PC-3 (cell line): ENCODE data around the gene CTNND2. TPM values are rescaled to one million over a fixed set of nuclear protein-coding genes. Genes with fewer than 3 reads are reported as not detected.

Source experiments
- ATAC-seq: fragments of 200-7000 bp; cut with Tn5 transposase; 2 replicates; pipeline ENCODE4 v1.9.1; 2020; ENCODE audit warnings: mild to moderate bottlenecking, moderate library complexity
- BruUV-seq: library from RNA; stranded (reverse); fragments of 400-500 nt; replicated peaks from 2 replicates; lab custom pipeline; 2021; lab: Mats Ljungman, UMichigan
- CTCF ChIA-PET: fragments of 300-600 bp; sonication (Branson Sonifier 250); formaldehyde crosslinking; loops from one replicate; lab custom pipeline; 2022; ENCODE audit warnings: antibody characterized with exemption; lab: Charles Lee
- POLR2A ChIA-PET: fragments of 300-600 bp; sonication (Branson Sonifier 250); formaldehyde crosslinking; loops from one replicate; lab custom pipeline; 2022; ENCODE audit warnings: antibody characterized with exemption; ENCODE audit not compliant: unreplicated experiment; lab: Charles Lee
- DNase-seq: peaks from one replicate; pipeline ENCODE4 v3.0.0-alpha.2; 2015
- H2AFZ ChIP-seq: fragments of 300-600 bp; sonication (generic); 2 replicates; pipeline ENCODE4 v1.6.0; 2016; ENCODE audit warnings: antibody characterized with exemption, low read length
- H3F3A ChIP-seq: fragments of 300-600 bp; sonication (generic); one replicate; pipeline ENCODE4 v1.6.0; 2017; ENCODE audit warnings: antibody characterized with exemption, low read length, control low read depth, mild to moderate bottlenecking; ENCODE audit not compliant: unreplicated experiment
- H3K27ac ChIP-seq: fragments of 300-600 bp; sonication (generic); 2 replicates; pipeline ENCODE4 v1.5.1; 2016; ENCODE audit warnings: mild to moderate bottlenecking, low read length
- H3K27me3 ChIP-seq: fragments of 300-600 bp; sonication (generic); 2 replicates; pipeline ENCODE4 v1.6.1; 2016; ENCODE audit warnings: low read length, mixed read lengths
- H3K36me3 ChIP-seq: fragments of 300-600 bp; sonication (generic); 2 replicates; pipeline ENCODE4 v1.6.1; 2016; ENCODE audit warnings: low read depth, mixed run types, low read length, mixed read lengths
- H3K4me1 ChIP-seq: fragments of 300-600 bp; sonication (generic); 2 replicates; pipeline ENCODE4 v1.5.1; 2016; ENCODE audit warnings: low read length; ENCODE audit not compliant: insufficient read depth
- H3K4me2 ChIP-seq: fragments of 300-600 bp; sonication (generic); 2 replicates; pipeline ENCODE4 v1.6.0; 2016; ENCODE audit warnings: low read length
- H3K4me3 ChIP-seq: fragments of 300-600 bp; sonication (generic); 2 replicates; pipeline ENCODE4 v1.5.1; 2016; ENCODE audit warnings: mild to moderate bottlenecking, low read length, mixed read lengths
- H3K79me2 ChIP-seq: fragments of 300-600 bp; sonication (generic); 2 replicates; pipeline ENCODE4 v1.6.1; 2017; ENCODE audit warnings: low read length, mixed read lengths
- H3K9ac ChIP-seq: fragments of 300-600 bp; sonication (generic); 2 replicates; pipeline ENCODE4 v1.6.0; 2016; ENCODE audit warnings: mild to moderate bottlenecking, low read length
- H3K9me2 ChIP-seq: fragments of 300-600 bp; sonication (generic); replicated peaks from 2 replicates; pipeline ENCODE4 v1.6.1; 2016; ENCODE audit warnings: mixed run types, low read length, mixed read lengths
- H3K9me3 ChIP-seq: fragments of 300-600 bp; sonication (generic); 2 replicates; pipeline ENCODE4 v1.6.1; 2016; ENCODE audit warnings: low read length, mixed read lengths
- H4K20me1 ChIP-seq: fragments of 300-600 bp; sonication (generic); 2 replicates; pipeline ENCODE4 v1.6.1; 2016; ENCODE audit warnings: low read length, mixed read lengths
- CTCF ChIP-seq: fragments of 300-600 bp; sonication (generic); conservative IDR thresholded peaks from 2 replicates; pipeline ENCODE4 v1.5.1; 2017; ENCODE audit warnings: antibody characterized with exemption, low read depth, mild to moderate bottlenecking, low read length
- EZH2 ChIP-seq: fragments of 300-600 bp; sonication (generic); IDR thresholded peaks from one replicate; pipeline ENCODE4 v1.6.1; 2017; ENCODE audit warnings: antibody characterized with exemption, mild to moderate bottlenecking, low read length; ENCODE audit not compliant: unreplicated experiment
- EZH2phosphoT487 ChIP-seq: fragments of 300-600 bp; sonication (generic); IDR thresholded peaks from 2 replicates; pipeline ENCODE4 v1.6.1; 2018; ENCODE audit warnings: mild to moderate bottlenecking, antibody characterized with exemption, low read length, borderline replicate concordance
- intact Hi-C: fragments of 100-400 bp; cut with micrococcal nuclease; formaldehyde crosslinking; loops from 2 replicates; pipeline ENCODE4 v1.9.0; 2023
- total RNA-seq: library from RNA; depleted of rRNA; stranded (reverse); fragments of >200 nt; gene quantifications from 2 replicates; pipeline ENCODE4 v1.2.3, GENCODE V29; 2014

CTNND2 gene
- total RNA-seq, 1 experiment from 2014 or later: 1.8 TPM

- no peaks in the 10 kb centered on the region for H3K27me3 ChIP-seq
- H3K4me3 ChIP-seq: no peak overlapping the region
- H3K79me2 ChIP-seq: no peaks in the 10 kb centered on the region
- ChIA-PET CTCF (no interaction called here), POLR2A (no interaction called here)
- peaks cover 16% of the 10 kb centered on the region for H3K4me1 ChIP-seq
- TF ChIP-seq EZH2phosphoT487 (no peak), EZH2 (no peak)
- H3F3A ChIP-seq: no peaks in the 10 kb centered on the region
- no TSS peak for BruUV-seq
- H3K27ac ChIP-seq: no peak overlapping the region
- H3K9me3 ChIP-seq: no peaks in the 10 kb centered on the region
- no peak overlapping the region for H3K9ac ChIP-seq
- H3K9me2 ChIP-seq: no peaks in the 10 kb centered on the region
- ATAC-seq (no peak), DNase-seq (no peak)
- no peaks in the 10 kb centered on the region for H4K20me1 ChIP-seq
- H2AFZ ChIP-seq: no peak overlapping the region
- intact Hi-C loops: loop anchor here (5.0 to 10.0 kb wide), 2 partner anchors 183 to 351 kb away; no protein-coding TSS in a partner anchor
- H3K36me3 ChIP-seq: no peaks in the 10 kb centered on the region
- no peak overlapping the region for H3K4me2 ChIP-seq
Measured at GRCh38 chr5:11045411-11045810, 858.8 kb downstream of the CTNND2 start.

GRCh38 chr5:11044581-11044980 is 859.7 kb downstream of the CTNND2 start:
- no peak overlapping the region for H2AFZ ChIP-seq
- H3K9ac ChIP-seq: no peak overlapping the region
- H3K79me2 ChIP-seq: no peaks in the 10 kb centered on the region
- H3K4me1 ChIP-seq: peaks cover 8% of the 10 kb centered on the region; the same call in 1 of the 2 replicates
- H3K9me3 ChIP-seq: no peaks in the 10 kb centered on the region
- ChIA-PET POLR2A (no interaction called here), CTCF (no interaction called here)
- ATAC-seq: no peak
- H3F3A ChIP-seq: no peaks in the 10 kb centered on the region
- DNase-seq: no peak
- TF ChIP-seq CTCF (no peak), EZH2 (no peak), EZH2phosphoT487 (no peak)
- no peak overlapping the region for H3K4me2 ChIP-seq
- no TSS peak for BruUV-seq
- no peaks in the 10 kb centered on the region for H4K20me1 ChIP-seq
- intact Hi-C loops: loop anchor here (10.0 kb wide), 1 partner anchor 350 kb away; no protein-coding TSS in a partner anchor
- H3K27me3 ChIP-seq: no peaks in the 10 kb centered on the region
- H3K9me2 ChIP-seq: no peaks in the 10 kb centered on the region
- no peaks in the 10 kb centered on the region for H3K36me3 ChIP-seq
- no peak overlapping the region for H3K27ac ChIP-seq
- no peak overlapping the region for H3K4me3 ChIP-seq

GRCh38 chr5:11043881-11044280 is 860.4 kb downstream of the CTNND2 start:
- no peak for TF ChIP-seq CTCF
- TF ChIP-seq EZH2: no peak
- no peak for TF ChIP-seq EZH2phosphoT487
- Histone ChIP-seq H4K20me1 (no peaks in the 10 kb centered on the region), H3K9ac (no peak overlapping the region), H3K36me3 (no peaks in the 10 kb centered on the region), H3F3A (no peaks in the 10 kb centered on the region), H2AFZ (no peak overlapping the region), H3K4me1 (peaks cover 8% of the 10 kb centered on the region; the same call in 1 of the 2 replicates), H3K4me3 (no peak overlapping the region), H3K27ac (no peak overlapping the region), H3K27me3 (no peaks in the 10 kb centered on the region), H3K9me2 (no peaks in the 10 kb centered on the region), H3K4me2 (no peak overlapping the region), H3K9me3 (no peaks in the 10 kb centered on the region), H3K79me2 (no peaks in the 10 kb centered on the region)
- ATAC-seq (no peak), DNase-seq (no peak)
- BruUV-seq: no TSS peak
- CTCF ChIA-PET: no interaction called here
- POLR2A ChIA-PET: no interaction called here
- intact Hi-C loops: loop anchor here (10.0 kb wide), 1 partner anchor 349 kb away; no protein-coding TSS in a partner anchor
